Activated CD8-positive, alpha-beta T cell treated with anti-CD3 and anti-CD28 coated beads, Interleukin-2, amount 10 ng/mL, durations not matched to agents 7 days and 5 days (primary cell): ENCODE data around the gene NEUROG3. TPM values are rescaled to one million over a fixed set of nuclear protein-coding genes. Genes with fewer than 3 reads are reported as not detected.
A peak's percentile ranks its signal among the peaks of the same experiment; 100 is the strongest.

Experiments used
- ATAC-seq: fragments of 150-1000 bp; cut with Tn5 transposase; one replicate; pipeline ENCODE4 v1.10.0; 2021; ENCODE audit warnings: moderate library complexity
- CTCF ChIA-PET: fragments of 350-600 bp; sonication (Branson Sonifier 250); formaldehyde crosslinking; loops from one replicate; lab custom pipeline; 2021; ENCODE audit warnings: antibody characterized with exemption; lab: Charles Lee
- POLR2A ChIA-PET: fragments of 350-600 bp; sonication (Branson Sonifier 250); formaldehyde crosslinking; loops from one replicate; lab custom pipeline; 2021; ENCODE audit warnings: antibody characterized with exemption; lab: Charles Lee
- DNase-seq: peaks from one replicate; pipeline ENCODE4 v3.0.0-alpha.2; 2020
- H3K27ac Mint-ChIP-seq: one replicate; pipeline ENCODE4 v1.8.0; 2021; ENCODE audit warnings: mild to moderate bottlenecking, mixed read lengths
- H3K27me3 Mint-ChIP-seq: one replicate; pipeline ENCODE4 v1.8.0; 2021; ENCODE audit warnings: low read depth, mixed read lengths
- H3K36me3 Mint-ChIP-seq: one replicate; pipeline ENCODE4 v1.8.0; 2021; ENCODE audit warnings: low read depth, mixed read lengths
- H3K4me1 Mint-ChIP-seq: one replicate; pipeline ENCODE4 v1.8.0; 2021; ENCODE audit warnings: low read depth, mixed read lengths
- H3K4me3 Mint-ChIP-seq: one replicate; pipeline ENCODE4 v1.8.0; 2021; ENCODE audit warnings: mild to moderate bottlenecking, mixed read lengths
- H3K9me3 Mint-ChIP-seq: one replicate; pipeline ENCODE4 v1.8.0; 2022; ENCODE audit warnings: mixed read lengths; ENCODE audit not compliant: insufficient read depth
- total RNA-seq, 2 experiments: library from RNA; stranded (reverse); gene quantifications; one replicate each; pipeline ENCODE4 v1.2.3, GENCODE V29; 2021

Gene NEUROG3
- total RNA-seq, 2 experiments from 2014 or later = not detected

- CTCF ChIA-PET = interaction anchor here (0.9 to 1.4 kb wide), 2 partner anchors 54 to 59 kb away, joined by 3 to 4 read pairs; no protein-coding TSS in a partner anchor
- Mint-ChIP-seq H3K27me3 (peaks cover 85% of the 10 kb centered on the region), H3K4me3 (no peak overlapping the region), H3K4me1 (peaks cover 28% of the 10 kb centered on the region), H3K9me3 (no peaks in the 10 kb centered on the region), H3K36me3 (no peaks in the 10 kb centered on the region), H3K27ac (no peak overlapping the region)
- POLR2A ChIA-PET = no interaction called here
- DNase-seq (no peak), ATAC-seq (no peak)
Measured at GRCh38 chr10:69570050-69570816, 3.0 kb downstream of the NEUROG3 start.

- H3K4me1 Mint-ChIP-seq = peaks cover 22% of the 10 kb centered on the region
- H3K27me3 Mint-ChIP-seq = peaks cover 81% of the 10 kb centered on the region
- CTCF ChIA-PET = interaction anchor here (0.9 kb wide), 1 partner anchor 53 kb away, joined by 3 read pairs; no protein-coding TSS in a partner anchor
- no peaks in the 10 kb centered on the region for H3K36me3 Mint-ChIP-seq
- H3K27ac Mint-ChIP-seq = no peak overlapping the region
- no peak for ATAC-seq
- DNase-seq = no peak
- POLR2A ChIA-PET = no interaction called here
- H3K4me3 Mint-ChIP-seq = no peak overlapping the region
- no peaks in the 10 kb centered on the region for H3K9me3 Mint-ChIP-seq
Measured at GRCh38 chr10:69569396-69569934, 3.8 kb downstream of the NEUROG3 start.

- ATAC-seq (no peak), DNase-seq (no peak)
- Mint-ChIP-seq H3K27ac (no peak overlapping the region), H3K27me3 (peaks cover 78% of the 10 kb centered on the region), H3K4me1 (peaks cover 16% of the 10 kb centered on the region), H3K9me3 (no peaks in the 10 kb centered on the region), H3K4me3 (no peak overlapping the region), H3K36me3 (no peaks in the 10 kb centered on the region)
- ChIA-PET CTCF (interaction anchor here (0.9 to 1.4 kb wide), 2 partner anchors 53 to 69 kb away, joined by 3 to 5 read pairs; no protein-coding TSS in a partner anchor), POLR2A (no interaction called here)
Measured at GRCh38 chr10:69568472-69569395, 4.5 kb downstream of the NEUROG3 start.

DNA sequence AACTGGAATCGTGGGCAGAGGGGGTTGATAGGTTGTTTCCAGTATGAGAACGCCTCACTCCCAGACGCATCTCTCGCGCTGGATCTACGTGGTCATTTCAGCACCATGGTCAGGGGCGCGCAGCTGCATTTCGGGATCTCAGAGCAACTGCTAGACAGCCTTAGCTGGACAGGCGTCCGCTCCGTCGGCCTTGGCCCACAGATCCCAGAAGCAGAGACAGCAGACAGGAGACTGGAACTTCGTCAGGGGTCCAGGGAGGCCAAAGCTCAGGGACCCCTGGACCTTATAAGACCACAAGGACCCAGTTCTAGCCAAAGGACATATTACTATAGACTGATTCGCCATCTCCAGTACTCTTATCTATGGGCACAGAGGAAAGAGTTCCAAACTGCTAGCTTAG lies 5.3 kb downstream of the NEUROG3 start:
- ATAC-seq = peak; percentile 49
- peak; percentile 71 for DNase-seq
- POLR2A ChIA-PET = no interaction called here
- no peak overlapping the region for H3K27ac Mint-ChIP-seq
- peaks cover 79% of the 10 kb centered on the region for H3K27me3 Mint-ChIP-seq
- H3K4me1 Mint-ChIP-seq = peaks cover 10% of the 10 kb centered on the region
- H3K4me3 Mint-ChIP-seq = no peak overlapping the region
- CTCF ChIA-PET = interaction anchor here (1.1 to 1.4 kb wide), 2 partner anchors 52 to 70 kb away, joined by 3 to 5 read pairs; no protein-coding TSS in a partner anchor
- no peaks in the 10 kb centered on the region for H3K36me3 Mint-ChIP-seq
- no peaks in the 10 kb centered on the region for H3K9me3 Mint-ChIP-seq

GRCh38 chr10:69562731-69563254 lies 10.4 kb downstream of the NEUROG3 start:
- ChIA-PET CTCF (interaction anchor here (0.9 kb wide), 1 partner anchor 47 kb away, joined by 3 read pairs; no protein-coding TSS in a partner anchor), POLR2A (no interaction called here)
- Mint-ChIP-seq H3K27ac (no peak overlapping the region), H3K4me3 (no peak overlapping the region), H3K36me3 (no peaks in the 10 kb centered on the region), H3K4me1 (peaks cover 17% of the 10 kb centered on the region), H3K27me3 (peaks cover 49% of the 10 kb centered on the region), H3K9me3 (no peaks in the 10 kb centered on the region)
- ATAC-seq (no peak), DNase-seq (no peak)

DNA sequence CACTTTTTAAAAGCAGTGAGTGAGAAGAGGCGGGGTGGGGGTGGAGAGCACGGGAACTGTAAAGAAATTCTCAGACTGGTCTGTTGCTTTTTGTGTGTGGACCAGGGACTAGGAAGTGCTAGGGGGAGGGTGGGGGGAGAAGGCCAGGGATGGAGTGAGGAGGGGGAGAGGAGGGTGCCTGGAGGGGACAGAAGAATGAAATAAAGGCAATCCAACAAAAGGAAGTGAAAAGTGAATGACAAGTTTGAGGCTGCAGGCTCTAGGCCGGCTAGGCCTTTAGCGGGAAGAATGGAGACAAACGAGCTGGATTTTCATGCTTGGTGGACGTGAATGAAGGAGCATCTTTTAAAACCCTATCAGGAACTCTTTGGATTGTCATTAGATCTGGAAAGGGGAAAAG lies 13.7 kb downstream of the NEUROG3 start:
- POLR2A ChIA-PET = interaction anchor here (0.6 kb wide), 1 partner anchor 303 kb away, joined by 3 read pairs; no protein-coding TSS in a partner anchor
- Mint-ChIP-seq H3K36me3 (no peaks in the 10 kb centered on the region), H3K9me3 (no peaks in the 10 kb centered on the region), H3K4me3 (no peak overlapping the region), H3K27ac (no peak overlapping the region), H3K27me3 (peaks cover 38% of the 10 kb centered on the region), H3K4me1 (peaks cover 17% of the 10 kb centered on the region)
- DNase-seq (no peak), ATAC-seq (no peak)
- CTCF ChIA-PET = no interaction called here

GRCh38 chr10:69558559-69558958 lies 14.7 kb downstream of the NEUROG3 start:
- POLR2A ChIA-PET = no interaction called here
- Mint-ChIP-seq H3K27ac (peak overlapping the region; percentile 15), H3K9me3 (no peaks in the 10 kb centered on the region), H3K4me1 (peaks cover 17% of the 10 kb centered on the region), H3K36me3 (no peaks in the 10 kb centered on the region), H3K4me3 (no peak overlapping the region), H3K27me3 (peaks cover 32% of the 10 kb centered on the region)
- ATAC-seq (peak; percentile 85), DNase-seq (peak; percentile 76)
- CTCF ChIA-PET = no interaction called here

- ATAC-seq (no peak), DNase-seq (no peak)
- Mint-ChIP-seq H3K27ac (no peak overlapping the region), H3K9me3 (peaks cover 16% of the 10 kb centered on the region), H3K4me3 (no peak overlapping the region), H3K36me3 (peaks cover under 1% of the 10 kb centered on the region), H3K27me3 (peaks cover 18% of the 10 kb centered on the region), H3K4me1 (peaks cover 16% of the 10 kb centered on the region)
- ChIA-PET CTCF (no interaction called here), POLR2A (no interaction called here)
Measured at GRCh38 chr10:69554611-69555010, 18.6 kb downstream of the NEUROG3 start.

DNA sequence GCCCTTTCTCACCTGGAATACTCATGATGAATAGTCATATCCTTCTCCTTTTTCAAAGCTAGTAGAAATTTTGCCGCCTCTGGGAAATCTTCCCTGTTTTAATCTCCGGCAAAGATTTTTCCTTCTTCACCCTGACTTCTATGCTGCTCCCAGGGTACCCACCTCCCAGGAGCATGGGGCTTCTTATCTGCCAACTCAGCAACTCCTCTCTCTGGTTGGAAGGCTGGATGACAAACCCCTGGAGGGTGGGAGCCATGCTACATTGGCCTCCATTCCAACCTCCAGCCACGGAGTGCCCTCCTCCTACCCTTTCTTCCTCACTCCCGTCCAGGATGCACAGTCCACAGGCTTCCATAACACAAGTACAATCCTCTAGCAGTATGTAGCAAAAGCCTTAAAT lies 19.9 kb downstream of the NEUROG3 start:
- Mint-ChIP-seq H3K4me1 (peaks cover 4% of the 10 kb centered on the region), H3K27ac (no peak overlapping the region), H3K36me3 (peaks cover 2% of the 10 kb centered on the region), H3K4me3 (no peak overlapping the region), H3K27me3 (peaks cover 20% of the 10 kb centered on the region), H3K9me3 (peaks cover 23% of the 10 kb centered on the region)
- no peak for ATAC-seq
- DNase-seq = no peak
- ChIA-PET POLR2A (no interaction called here), CTCF (no interaction called here)

DNA sequence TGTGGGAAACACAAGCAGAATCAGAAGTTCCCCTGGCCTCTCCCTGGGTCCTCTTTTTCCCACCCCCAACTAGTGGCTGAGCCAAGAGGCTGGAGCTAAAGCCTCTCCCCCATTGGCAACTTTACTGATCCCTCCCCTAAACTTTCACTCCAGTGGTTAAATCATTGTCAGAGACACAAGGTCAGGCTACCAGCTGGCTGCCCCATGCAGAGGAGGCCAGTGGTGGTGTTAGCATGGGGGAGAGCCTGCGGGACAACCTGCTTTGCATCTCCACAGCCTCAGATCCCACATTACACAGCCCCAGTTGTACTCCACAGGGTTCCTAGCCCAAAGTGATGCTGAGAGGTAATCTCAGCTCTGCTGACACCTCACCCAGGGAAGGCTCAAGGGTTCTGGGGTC lies 21.0 kb downstream of the NEUROG3 start:
- Mint-ChIP-seq H3K9me3 (peaks cover 23% of the 10 kb centered on the region), H3K27me3 (peaks cover 26% of the 10 kb centered on the region), H3K4me3 (no peak overlapping the region), H3K27ac (no peak overlapping the region), H3K4me1 (no peaks in the 10 kb centered on the region), H3K36me3 (peaks cover 2% of the 10 kb centered on the region)
- ChIA-PET CTCF (no interaction called here), POLR2A (no interaction called here)
- no peak for ATAC-seq
- no peak for DNase-seq

- ATAC-seq (no peak), DNase-seq (no peak)
- no peak overlapping the region for H3K4me3 Mint-ChIP-seq
- POLR2A ChIA-PET = no interaction called here
- H3K9me3 Mint-ChIP-seq = peaks cover 23% of the 10 kb centered on the region
- H3K27me3 Mint-ChIP-seq = peaks cover 16% of the 10 kb centered on the region
- H3K27ac Mint-ChIP-seq = no peak overlapping the region
- CTCF ChIA-PET = interaction anchor here (0.8 to 1.0 kb wide), 2 partner anchors 33 to 88 kb away, joined by 3 read pairs; no protein-coding TSS in a partner anchor
- H3K36me3 Mint-ChIP-seq = peaks cover 2% of the 10 kb centered on the region
- H3K4me1 Mint-ChIP-seq = no peaks in the 10 kb centered on the region
Measured at GRCh38 chr10:69549959-69550358, 23.3 kb downstream of the NEUROG3 start.
